Stimulated activated CD8-positive, alpha-beta memory T cell treated with anti-CD3 and anti-CD28 coated beads, Interleukin-15, amount 100 ng/mL, for 24 hours (primary cell): ENCODE results near the gene USP35.

ENCODE experiments used
- DNase-seq: peaks from one replicate; pipeline ENCODE4 v3.0.0-alpha.2; 2020; ENCODE audit warnings: low read depth

Gene USP35

DNA sequence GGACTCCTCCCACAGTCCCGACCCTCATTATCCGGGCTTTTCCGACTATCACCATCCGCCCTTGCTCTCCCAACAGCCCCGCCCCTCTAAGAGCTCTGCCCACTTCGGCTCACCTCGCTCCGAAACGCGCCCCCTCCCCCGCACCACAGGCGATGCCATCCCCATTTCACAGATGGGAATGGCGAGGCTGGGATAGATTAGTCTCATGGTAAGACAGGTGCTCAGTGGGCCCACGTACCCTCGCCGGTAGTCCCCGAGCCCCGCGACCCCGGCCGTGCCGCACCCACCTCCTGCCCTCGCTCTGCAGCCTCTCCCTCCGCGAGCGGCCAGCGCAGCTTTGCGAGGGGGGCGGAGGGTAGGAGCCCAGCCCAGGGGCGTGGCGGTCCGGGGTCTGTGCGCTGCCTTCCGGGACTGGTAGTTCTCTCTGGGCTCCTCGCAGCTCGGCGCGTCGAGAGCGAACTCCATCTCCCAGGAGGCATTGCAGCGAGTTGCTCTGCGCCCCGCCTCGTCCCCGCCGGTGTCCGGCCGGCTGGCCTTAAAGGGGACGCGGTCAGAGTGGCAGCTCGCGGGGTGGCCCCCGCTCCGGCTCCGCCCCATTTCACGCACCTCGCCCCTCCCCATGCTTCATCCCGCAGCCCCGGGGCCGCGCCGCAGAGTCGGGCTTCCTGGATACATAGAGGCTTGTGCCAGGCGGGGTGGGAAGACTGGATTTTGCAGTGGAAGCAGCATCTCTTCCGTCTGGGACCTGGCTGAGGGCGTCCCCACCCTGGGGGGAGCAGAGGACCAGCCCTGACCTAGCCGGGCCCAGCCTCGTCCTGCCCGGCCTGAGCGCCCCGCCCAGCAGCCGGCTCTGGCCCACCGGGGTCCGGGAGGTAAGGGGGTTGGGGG lies at the start of gene USP35, which contains the start of gene KCTD21:
Gene USP35, plus strand, starts transcription at position 634 of the 888 bp plus-strand sequence. CDS start 7,327 bp downstream, outside the sequence.
Gene KCTD21, minus strand, starts transcription at position 341 of the 888 bp plus-strand sequence. CDS start 14,072 bp downstream, outside the sequence.
- DNase-seq, result peak; percentile 66

GRCh38 chr11:78139422-78140391 lies 49.0 kb upstream of the USP35 start, which contains the start of gene ALG8:
Gene ALG8 (minus strand): TSS chr11:78139626. CDS start chr11:78139588, 38 bp downstream.
- peak; percentile 94 for DNase-seq

GRCh38 chr11:78140392-78141077 lies 48.2 kb upstream of the USP35 start:
- DNase-seq, result peak; percentile 1

GRCh38 chr11:78145511-78146025 lies 43.2 kb upstream of the USP35 start:
- DNase-seq, result no peak

GRCh38 chr11:78147807-78148206 lies 40.9 kb upstream of the USP35 start:
- DNase-seq, result no peak

DNA sequence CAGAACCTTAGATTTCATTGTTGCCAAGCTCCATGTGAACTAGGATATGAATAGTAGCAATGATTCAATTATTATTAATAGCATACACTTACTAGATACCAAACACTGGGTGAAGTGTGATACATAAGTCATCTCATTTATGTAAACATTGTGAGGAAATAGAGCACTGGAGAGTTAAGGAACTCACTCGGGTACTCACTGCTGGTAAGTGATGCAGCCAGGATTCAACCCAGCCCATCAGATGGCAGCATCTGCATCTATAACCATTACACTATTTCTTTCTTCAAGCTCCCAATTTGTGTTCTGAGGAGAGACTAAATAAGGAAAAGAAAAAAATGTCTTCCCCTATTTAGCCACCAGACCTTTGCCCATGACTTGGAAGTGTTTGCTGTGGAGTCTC lies 39.1 kb upstream of the USP35 start:
- DNase-seq, result no peak

GRCh38 chr11:78150346-78150745 lies 38.4 kb upstream of the USP35 start:
- no peak for DNase-seq

- DNase-seq, result no peak
Observed at GRCh38 chr11:78150754-78151153, 38.0 kb upstream of the USP35 start.

GRCh38 chr11:78151804-78152203 lies 36.9 kb upstream of the USP35 start:
- DNase-seq, result no peak

GRCh38 chr11:78156127-78156844 lies 32.4 kb upstream of the USP35 start:
- no peak for DNase-seq

GRCh38 chr11:78158987-78159652 lies 29.6 kb upstream of the USP35 start:
- DNase-seq, result no peak

DNA sequence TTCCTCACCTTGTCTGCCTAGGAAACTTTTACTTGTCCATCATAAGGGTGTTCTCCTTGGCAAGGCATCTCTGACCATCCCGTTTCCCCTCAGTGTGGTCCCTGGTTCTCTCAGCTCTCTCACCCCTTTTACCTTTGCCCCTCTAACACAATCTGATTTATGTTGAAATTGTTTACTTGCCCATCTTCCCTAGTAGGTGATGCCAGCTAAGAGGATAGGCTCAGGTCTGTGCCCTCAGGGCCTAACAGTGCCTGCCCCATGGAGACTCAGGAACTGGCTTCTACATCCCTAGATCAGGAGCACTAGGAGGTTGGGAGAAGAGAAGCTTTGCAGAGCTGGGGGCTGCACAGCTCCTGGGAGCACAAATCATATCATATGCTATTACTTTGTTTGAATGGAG lies 28.2 kb upstream of the USP35 start:
- DNase-seq, result no peak

GRCh38 chr11:78161346-78161745 lies 27.4 kb upstream of the USP35 start:
- DNase-seq, result no peak

GRCh38 chr11:78161962-78162371 lies 26.8 kb upstream of the USP35 start:
- no peak for DNase-seq

- DNase-seq, result no peak
Observed at GRCh38 chr11:78163828-78164227, 24.9 kb upstream of the USP35 start.

DNA sequence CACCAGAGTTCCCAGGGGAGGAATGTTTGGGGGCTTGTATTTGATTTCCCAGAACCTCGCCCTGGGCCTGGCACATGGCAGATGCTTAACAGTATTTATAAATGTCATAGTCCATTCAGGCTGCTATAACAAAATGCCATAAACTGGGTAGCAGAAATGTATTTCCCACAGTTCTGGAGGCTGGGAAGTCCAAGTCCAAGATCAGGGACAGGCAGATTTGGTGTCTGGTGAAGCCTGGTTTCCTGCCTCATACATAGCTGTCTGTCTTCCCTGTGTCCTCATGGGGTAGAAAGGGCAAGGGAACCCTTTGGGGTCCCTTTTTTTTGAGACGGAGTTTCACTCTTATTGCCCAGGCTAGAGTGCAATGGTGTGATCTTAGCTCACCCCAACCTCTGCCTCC lies 24.2 kb upstream of the USP35 start:
- DNase-seq, result no peak

DNA sequence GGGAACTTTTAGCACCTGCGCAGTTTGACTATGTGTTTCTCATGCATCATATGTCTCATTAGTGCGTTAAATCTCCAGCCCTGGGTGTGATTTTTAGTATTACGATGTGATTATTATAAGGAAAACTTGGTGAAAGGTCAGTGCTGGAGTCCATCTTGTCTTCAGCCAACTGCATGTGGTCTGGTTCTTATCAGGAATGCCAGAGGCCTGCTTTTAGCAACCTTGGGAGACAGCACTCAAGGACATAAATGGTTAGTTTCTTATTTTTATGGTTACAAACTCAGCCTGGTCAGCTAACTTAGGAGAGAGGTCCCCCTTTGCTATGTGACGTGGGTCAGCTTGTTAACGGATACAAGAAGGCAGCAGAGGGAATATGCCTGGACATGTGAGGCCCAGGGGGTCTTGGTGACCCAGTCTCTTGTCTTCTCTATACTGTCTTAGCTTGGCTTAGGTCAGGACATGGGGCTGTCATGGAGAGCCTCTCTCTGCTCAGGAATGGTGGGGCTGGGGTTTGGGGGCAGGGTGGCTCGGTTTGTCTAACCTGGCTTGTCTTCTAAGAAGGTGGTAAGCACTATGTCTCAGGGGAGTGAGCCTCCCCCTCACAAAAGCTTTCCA lies 21.8 kb upstream of the USP35 start:
- DNase-seq, result no peak

- no peak for DNase-seq
Observed at GRCh38 chr11:78168539-78169477, 19.9 kb upstream of the USP35 start.

DNA sequence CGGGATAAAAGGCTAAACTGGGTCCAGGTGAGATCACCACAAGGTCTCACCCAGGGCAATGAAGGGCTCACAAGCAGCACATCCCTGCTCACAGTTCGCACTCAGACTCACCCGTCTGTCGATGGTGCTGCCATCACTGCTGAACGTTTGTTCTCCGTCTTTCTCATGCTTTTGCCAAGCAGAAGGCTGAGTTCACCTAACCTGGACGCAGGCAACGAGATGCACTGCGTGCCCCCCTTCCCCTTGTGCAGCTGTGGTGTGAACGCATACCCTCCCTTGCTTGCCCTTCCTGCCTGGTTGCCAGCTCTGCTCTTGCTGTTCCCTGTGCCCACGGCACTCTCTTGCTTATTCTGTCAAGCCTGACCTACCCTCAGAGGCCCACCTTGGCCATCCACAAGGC lies 18.3 kb upstream of the USP35 start:
- DNase-seq, result no peak
